OCI-LY3 (cell line): ENCODE data around the gene IBA57.

Experiments used
- EZH2phosphoT487 ChIP-seq: fragments of 200-600 bp; shearing (Covaris generic); IDR thresholded peaks from 2 replicates; pipeline ENCODE4 v1.6.1; 2018; ENCODE audit warnings: antibody characterized with exemption, mixed run types, low read depth
- TF ChIP-seq, protein P1 (sequence below): fragments of 200-600, 300-600 bp; sonication (generic); IDR thresholded peaks from 2 replicates; pipeline ENCODE4 v1.5.1; 2014; ENCODE audit warnings: antibody characterized with exemption, low read length, low read depth

DNA sequence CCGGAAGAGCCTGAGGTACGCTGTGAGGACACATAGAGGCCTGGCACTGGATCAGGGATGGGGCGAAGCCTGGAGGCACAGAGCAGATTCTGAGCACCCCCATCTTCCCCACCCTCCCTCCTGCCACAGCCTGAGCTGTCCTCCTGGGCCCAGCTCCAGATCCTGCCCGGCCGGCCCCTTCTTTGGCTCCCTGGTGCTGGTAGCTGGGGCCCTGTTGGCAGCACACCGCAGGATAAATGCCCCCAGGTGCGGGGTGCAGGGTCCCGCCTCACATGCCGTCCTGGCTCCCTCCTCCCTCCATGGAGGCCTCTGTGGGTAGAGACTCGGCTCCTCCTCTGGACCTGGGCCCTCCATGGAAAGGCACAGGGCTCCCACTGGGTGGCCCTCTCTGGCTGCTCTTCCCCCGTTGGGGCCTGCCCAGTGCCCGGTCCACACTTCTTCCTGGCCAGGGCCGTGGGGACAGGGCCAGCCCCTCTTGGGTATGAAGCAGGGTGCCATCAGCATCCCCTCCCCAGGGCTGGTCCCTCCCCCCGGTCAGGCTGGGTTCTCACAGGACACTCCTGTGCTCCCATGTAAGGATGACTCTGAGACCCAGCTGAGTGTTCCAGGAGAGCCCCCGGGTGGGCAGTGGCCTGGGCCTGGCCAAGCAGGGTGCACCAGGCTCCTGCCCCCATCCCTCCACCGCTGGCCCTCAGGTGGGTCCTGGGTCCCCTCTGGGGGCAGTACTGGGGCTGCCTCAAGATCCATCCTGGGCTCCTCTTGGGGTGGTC lies 41.2 kb downstream of the IBA57 start:
- TF ChIP-seq, protein P1, sequence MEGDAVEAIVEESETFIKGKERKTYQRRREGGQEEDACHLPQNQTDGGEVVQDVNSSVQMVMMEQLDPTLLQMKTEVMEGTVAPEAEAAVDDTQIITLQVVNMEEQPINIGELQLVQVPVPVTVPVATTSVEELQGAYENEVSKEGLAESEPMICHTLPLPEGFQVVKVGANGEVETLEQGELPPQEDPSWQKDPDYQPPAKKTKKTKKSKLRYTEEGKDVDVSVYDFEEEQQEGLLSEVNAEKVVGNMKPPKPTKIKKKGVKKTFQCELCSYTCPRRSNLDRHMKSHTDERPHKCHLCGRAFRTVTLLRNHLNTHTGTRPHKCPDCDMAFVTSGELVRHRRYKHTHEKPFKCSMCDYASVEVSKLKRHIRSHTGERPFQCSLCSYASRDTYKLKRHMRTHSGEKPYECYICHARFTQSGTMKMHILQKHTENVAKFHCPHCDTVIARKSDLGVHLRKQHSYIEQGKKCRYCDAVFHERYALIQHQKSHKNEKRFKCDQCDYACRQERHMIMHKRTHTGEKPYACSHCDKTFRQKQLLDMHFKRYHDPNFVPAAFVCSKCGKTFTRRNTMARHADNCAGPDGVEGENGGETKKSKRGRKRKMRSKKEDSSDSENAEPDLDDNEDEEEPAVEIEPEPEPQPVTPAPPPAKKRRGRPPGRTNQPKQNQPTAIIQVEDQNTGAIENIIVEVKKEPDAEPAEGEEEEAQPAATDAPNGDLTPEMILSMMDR: no peak
- TF ChIP-seq EZH2phosphoT487: no peak
